Measurements from ENCODE around the gene PRR15L. TPM values are rescaled to one million over a fixed set of nuclear protein-coding genes. Genes with fewer than 3 reads are reported as not detected.
"Not testable (repeated sequence)": the region's sequence is repeated elsewhere in the genome, so short reads cannot be mapped to it uniquely, and the experiment has no call there.

Gene PRR15L
- total RNA-seq, 1 donor from 2014 or later = not detected

DNA sequence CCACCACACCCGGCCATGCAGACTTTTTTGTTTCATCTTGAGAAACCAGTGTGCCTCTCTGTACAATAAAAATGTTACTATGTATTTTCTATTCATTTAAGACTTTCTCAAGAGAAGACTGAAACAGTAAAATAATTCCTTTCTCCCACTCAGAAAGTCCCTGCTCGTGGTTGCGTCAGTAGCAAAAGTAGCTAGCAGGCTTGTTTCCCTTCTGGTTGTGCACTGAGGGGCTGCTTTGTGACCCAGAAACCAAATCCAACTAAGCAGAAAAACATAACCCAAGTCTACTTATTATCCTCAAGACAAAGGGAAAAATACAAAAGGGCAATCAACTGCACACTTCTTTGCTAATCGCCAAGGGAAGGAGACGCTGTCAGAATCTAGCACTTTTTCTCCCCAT lies 19.7 kb downstream of the PRR15L start:
- no peak for DNase-seq (ENCODE audit: low read depth in 2 of 2)

- peak in 1 of 2 donors; percentile 58 for DNase-seq (ENCODE audit: low read depth in 2 of 2)
Observed at GRCh38 chr17:47935961-47936360, 21.7 kb downstream of the PRR15L start.

GRCh38 chr17:47935468-47935867 lies 22.2 kb downstream of the PRR15L start:
- not testable (repeated sequence) for DNase-seq (ENCODE audit: low read depth in 2 of 2)

- peak in 1 of 2 donors; percentile 14 for DNase-seq (ENCODE audit: low read depth in 2 of 2)
Observed at GRCh38 chr17:47934856-47935255, 22.8 kb downstream of the PRR15L start.

- no peak for DNase-seq (ENCODE audit: low read depth in 2 of 2)
Observed at GRCh38 chr17:47931848-47932247, 25.8 kb downstream of the PRR15L start.

DNA sequence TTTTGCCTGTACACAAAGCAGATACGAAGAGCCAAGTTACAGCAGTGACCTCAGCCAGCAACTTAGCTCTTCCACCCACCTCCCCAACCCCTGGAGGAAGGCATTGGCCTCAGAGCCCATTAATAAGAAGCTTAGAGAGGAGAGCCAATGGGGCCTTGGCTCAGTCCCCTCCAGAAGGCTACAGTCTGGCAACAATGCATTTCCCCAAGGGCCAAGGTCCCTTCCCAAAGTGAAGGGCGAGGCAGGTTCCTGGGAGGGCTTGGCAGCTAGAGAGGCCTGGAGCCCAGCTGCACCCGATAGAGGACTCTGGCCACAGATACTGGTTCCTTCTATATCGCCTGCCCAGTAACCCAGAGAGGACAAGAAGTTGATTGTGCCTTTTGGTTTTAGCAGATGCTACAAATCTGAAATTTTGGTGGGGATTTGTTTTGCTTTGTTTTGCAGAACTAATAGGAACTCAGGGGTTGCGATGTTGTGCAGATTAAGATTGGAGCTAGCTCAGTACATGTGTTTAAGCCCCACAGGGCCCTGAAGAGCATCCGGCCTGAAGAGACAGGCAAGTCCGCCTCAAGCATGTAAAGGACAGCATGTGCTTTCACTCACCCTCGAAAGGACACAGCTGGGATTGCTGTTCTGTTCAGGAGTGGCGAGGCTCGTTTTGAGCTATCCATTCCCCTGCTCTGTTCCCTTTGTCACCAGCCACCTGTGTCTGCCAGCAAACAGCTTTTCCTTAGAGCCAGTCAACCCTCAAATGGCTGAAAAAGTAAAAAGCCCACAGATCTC lies 28.3 kb downstream of the PRR15L start:
- DNase-seq (ENCODE audit: low read depth in 2 of 2) = no peak

DNA sequence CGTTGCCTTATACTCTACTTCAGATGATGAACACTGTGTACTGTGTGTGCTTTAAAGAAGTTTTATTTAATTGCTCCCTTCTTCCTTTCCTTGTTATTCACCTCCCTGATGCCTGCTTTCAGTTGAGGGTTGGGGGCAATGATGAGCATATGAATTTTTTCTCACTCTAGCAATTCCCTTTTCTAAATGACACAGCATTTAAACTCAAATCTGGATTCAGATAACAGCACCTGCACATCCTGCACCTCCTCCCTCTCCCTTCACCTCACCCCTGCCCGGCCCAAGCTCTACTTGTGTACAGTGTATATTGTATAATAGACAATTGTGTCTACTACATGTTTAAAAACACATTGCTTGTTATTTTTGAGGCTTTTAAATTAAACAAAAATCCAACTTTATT lies 29.3 kb downstream of the PRR15L start:
- no peak for DNase-seq (ENCODE audit: low read depth in 2 of 2)

- no peak for DNase-seq (ENCODE audit: low read depth in 2 of 2)
Observed at GRCh38 chr17:47927821-47928400, 29.8 kb downstream of the PRR15L start.

DNA sequence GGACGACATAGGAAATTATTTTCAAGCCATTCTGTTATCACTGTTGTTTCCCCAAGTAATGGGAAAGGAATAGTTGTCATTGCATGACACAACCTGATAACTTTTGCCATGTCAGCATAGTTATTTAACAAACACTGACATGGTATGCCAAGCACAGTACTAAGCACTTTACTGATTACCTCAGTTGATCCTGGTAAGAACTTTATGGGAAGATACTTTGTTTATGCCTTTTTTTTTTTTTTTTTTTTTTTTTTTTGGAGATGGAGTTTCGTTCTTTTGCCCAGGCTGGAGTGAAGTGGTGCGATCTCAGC lies 32.0 kb downstream of the PRR15L start:
- DNase-seq (ENCODE audit: low read depth in 2 of 2) = no peak

- DNase-seq (ENCODE audit: low read depth in 2 of 2) = no peak
Observed at GRCh38 chr17:47924785-47925677, 32.7 kb downstream of the PRR15L start.

- not testable (repeated sequence) for DNase-seq (ENCODE audit: low read depth in 2 of 2)
Observed at GRCh38 chr17:47919889-47920288, 37.8 kb downstream of the PRR15L start.

GRCh38 chr17:47918991-47919390 lies 38.7 kb downstream of the PRR15L start:
- DNase-seq (ENCODE audit: low read depth in 2 of 2) = no peak

- DNase-seq (ENCODE audit: low read depth in 2 of 2) = no peak
Observed at GRCh38 chr17:47918006-47918405, 39.7 kb downstream of the PRR15L start.

GRCh38 chr17:47917581-47917980 lies 40.1 kb downstream of the PRR15L start:
- DNase-seq (ENCODE audit: low read depth in 2 of 2) = no peak

GRCh38 chr17:47916489-47917208 lies 41.0 kb downstream of the PRR15L start:
- no peak for DNase-seq (ENCODE audit: low read depth in 2 of 2)

DNA sequence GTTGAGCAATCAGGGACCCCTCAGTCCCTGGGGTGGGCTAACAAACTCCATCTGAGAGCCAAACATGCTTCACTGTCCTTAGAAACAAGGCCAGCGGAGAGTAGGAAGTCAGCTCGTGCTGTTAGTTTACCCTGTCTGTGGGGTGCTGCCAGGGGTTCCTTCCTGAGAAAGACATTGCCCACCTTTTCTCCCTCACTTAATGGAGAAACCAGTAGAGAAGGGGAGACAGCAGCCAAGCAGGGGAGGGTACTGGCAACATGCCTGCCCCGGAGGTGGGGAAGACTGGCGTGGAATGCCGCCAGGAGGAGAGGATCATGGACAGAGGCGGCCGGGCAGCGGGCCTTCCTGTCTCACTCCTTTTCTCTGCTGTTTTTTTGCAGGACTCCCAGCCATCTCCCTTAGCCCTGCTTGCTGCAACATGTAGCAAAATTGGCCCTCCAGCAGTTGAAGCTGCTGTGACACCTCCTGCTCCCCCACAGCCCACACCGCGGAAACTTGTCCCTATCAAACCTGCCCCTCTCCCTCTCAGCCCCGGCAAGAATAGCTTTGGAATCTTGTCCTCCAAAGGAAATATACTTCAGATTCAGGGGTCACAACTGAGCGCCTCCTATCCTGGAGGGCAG lies 41.8 kb downstream of the PRR15L start:
- DNase-seq (ENCODE audit: low read depth in 2 of 2) = peak in 1 of 2 donors; percentile 23

GRCh38 chr17:47914306-47914948 lies 43.3 kb downstream of the PRR15L start:
- no peak for DNase-seq (ENCODE audit: low read depth in 2 of 2)

GRCh38 chr17:47913050-47913449 lies 44.6 kb downstream of the PRR15L start:
- no peak for DNase-seq (ENCODE audit: low read depth in 2 of 2)

DNA sequence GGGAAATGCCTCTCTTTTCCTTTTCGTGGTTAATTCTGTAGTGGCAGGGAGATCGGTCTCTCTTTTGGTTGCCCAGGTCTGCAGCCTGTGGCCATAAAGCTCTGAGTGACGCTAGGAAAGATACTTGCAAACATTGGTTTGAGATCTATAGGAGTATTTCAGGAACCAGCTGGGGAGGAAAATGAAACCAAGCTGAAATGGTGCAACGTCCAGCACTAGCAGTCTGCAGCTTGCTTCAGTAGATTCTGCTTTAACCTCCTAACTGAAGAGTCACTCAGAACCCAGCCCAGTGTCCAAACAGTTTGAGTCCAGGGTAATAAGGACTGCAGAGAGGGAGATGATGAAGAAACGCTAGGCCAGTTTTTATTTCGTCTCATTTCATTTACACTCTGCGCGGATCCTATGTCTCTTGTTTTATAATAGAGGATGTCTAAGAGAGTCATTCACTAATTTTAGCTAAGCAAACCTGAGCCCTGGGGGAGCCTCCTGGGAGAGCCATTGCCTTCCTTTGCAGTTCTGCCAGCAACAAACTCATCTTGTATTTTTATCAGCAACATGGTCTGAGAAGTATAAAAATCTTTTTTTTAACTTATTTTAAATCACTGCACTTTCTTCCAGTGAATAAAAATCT lies 49.6 kb downstream of the PRR15L start:
- no peak for DNase-seq (ENCODE audit: low read depth in 2 of 2)

- DNase-seq (ENCODE audit: low read depth in 2 of 2) = no peak
Observed at GRCh38 chr17:47906443-47906842, 51.2 kb downstream of the PRR15L start.
